COR-L47 (cell line): ENCODE measurements around the gene SMPX.

Experiments used
- DNase-seq: peaks from one replicate; lab custom pipeline; 2025; lab: John Stamatoyannopoulos, UW

The SMPX gene

DNA sequence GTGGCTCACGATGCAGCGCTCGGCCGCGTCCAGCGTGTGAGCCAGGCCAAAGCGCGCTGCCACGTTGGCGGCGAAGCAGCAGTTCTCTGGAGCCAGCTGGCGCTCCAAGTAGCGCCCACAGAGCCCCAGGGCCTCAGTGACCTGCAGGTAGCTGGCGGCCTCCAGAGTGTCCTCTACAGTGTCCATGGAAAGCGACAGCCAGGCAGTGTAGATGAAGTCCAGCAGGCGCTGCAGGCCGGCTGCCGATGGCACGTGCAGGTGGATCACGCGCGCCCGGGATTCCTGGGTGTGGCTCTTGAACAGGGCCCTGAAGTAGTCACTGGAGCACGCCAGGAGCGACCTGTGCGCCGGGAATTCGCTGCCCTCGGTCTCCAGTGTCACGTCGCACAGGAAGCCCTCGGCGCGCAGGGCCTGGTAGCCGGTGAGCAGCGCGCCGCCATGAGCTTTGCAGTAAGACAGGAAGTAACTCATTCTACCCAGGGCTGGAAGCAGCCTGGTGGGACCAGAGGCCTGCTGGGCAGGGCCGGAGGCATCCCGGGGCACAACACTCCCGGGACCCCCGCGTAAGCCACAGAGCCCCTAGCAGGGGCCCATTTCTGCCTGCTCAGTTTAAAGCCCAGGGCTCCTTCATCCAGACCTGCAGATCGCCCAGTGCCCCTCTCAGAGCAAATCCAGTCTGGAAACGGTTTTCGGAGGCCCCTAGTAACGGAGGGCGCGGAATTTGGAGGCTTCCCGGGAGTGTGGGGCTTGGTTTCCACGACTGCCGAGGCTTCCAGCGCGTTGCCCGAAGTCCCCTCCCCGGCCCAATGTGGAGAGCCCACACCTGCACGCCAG is 100.4 kb downstream of the SMPX start:
- DNase-seq, result no peak

- DNase-seq, result no peak
Observed at GRCh38 chrX:21656587-21657317, 101.2 kb downstream of the SMPX start.
